ENCODE data around the gene GTF2F1. TPM values are rescaled to one million over a fixed set of nuclear protein-coding genes. Genes with fewer than 3 reads are reported as not detected.
"Not testable (repeated sequence)": the region's sequence is repeated elsewhere in the genome, so short reads cannot be mapped to it uniquely, and the experiment has no call there.

The GTF2F1 gene
- total RNA-seq, 4 donors from 2014 or later, result 11.4 to 34.8 (median 22.4) TPM

DNA sequence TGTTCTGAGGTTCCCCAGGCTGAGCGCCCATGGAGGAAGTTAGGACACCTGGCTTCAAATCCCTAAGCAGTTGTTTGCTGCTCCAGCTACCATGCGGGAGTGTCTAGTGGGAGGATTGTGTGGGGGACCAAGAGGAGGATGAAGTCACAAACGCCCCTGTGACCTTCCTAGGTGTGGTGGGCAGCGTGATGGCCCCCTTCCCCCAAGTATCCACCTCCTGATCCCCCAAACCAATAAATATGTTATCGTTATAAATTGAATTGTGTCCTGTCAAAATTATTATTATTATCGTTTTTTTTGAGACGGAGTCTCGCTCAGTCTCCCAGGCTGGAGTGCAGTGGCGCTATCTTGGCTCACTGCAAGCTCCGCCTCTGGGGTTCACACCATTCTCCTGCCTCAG is 40.7 kb upstream of the GTF2F1 start, which contains the start of gene SLC25A41:
Gene SLC25A41, minus strand, starts transcription at position 101 of the 400 bp plus-strand sequence. Its CDS starts 70 bp downstream, at position 31.
- Histone ChIP-seq H3K27me3 (no peaks in the 10 kb centered on the region), H3K36me3 (no peaks in the 10 kb centered on the region), H3K27ac (no peak within 1 kb of the TSS), H3K4me3 (no peak within 1 kb of the TSS), H3K9me3 (no peaks in the 10 kb centered on the region), H3K4me1 (no peaks in the 10 kb centered on the region)
- in situ Hi-C loops (cut with MboI; ENCODE audit: low sequenced_read_pairs in 4 of 4) (no loop called here), intact Hi-C loops (cut with DNase I; ENCODE audit: low total_unique reads) (no loop called here)
- DNase-seq, result no peak
- TF ChIP-seq, protein P1, sequence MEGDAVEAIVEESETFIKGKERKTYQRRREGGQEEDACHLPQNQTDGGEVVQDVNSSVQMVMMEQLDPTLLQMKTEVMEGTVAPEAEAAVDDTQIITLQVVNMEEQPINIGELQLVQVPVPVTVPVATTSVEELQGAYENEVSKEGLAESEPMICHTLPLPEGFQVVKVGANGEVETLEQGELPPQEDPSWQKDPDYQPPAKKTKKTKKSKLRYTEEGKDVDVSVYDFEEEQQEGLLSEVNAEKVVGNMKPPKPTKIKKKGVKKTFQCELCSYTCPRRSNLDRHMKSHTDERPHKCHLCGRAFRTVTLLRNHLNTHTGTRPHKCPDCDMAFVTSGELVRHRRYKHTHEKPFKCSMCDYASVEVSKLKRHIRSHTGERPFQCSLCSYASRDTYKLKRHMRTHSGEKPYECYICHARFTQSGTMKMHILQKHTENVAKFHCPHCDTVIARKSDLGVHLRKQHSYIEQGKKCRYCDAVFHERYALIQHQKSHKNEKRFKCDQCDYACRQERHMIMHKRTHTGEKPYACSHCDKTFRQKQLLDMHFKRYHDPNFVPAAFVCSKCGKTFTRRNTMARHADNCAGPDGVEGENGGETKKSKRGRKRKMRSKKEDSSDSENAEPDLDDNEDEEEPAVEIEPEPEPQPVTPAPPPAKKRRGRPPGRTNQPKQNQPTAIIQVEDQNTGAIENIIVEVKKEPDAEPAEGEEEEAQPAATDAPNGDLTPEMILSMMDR (IDR thresholded peaks at IDR 0.05 in 4 of 5, conservative IDR thresholded peaks at IDR 0.05 in 1 of 5), result no peak
- TF ChIP-seq POLR2A (IDR thresholded peaks at IDR 0.05), result no peak
- no peak for ATAC-seq

DNA sequence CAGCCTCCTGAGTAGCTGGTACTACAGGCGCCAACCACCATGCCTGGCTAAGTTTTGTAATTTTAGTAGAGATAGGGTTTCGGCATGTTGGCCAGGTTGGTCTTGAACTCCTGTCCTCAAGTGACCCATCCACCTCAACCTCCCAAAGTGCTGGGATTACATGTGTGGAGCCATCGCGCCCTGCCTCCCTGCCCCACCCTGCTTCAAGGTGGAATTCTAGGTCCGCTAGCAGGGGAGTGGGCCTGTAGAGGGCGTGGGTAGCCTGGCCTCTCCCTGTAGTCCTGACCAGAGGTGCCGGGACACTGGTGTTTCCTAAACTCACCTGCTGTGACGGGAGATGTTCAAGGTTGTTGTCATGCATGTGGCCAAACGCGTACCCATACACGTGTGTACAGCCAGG is 40.2 kb upstream of the GTF2F1 start:
- H3K4me1 ChIP-seq, result no peaks in the 10 kb centered on the region
- H3K27ac ChIP-seq, result no peak overlapping the region
- DNase-seq, result no peak
- intact Hi-C loops (cut with DNase I; ENCODE audit: low total_unique reads) (no loop called here), in situ Hi-C loops (cut with MboI; ENCODE audit: low sequenced_read_pairs in 4 of 4) (no loop called here)
- no peaks in the 10 kb centered on the region for H3K36me3 ChIP-seq
- H3K27me3 ChIP-seq, result no peaks in the 10 kb centered on the region
- no peak overlapping the region for H3K4me3 ChIP-seq
- no peak for ATAC-seq
- TF ChIP-seq, protein P1 (IDR thresholded peaks at IDR 0.05 in 4 of 5, conservative IDR thresholded peaks at IDR 0.05 in 1 of 5), result no peak
- TF ChIP-seq POLR2A (IDR thresholded peaks at IDR 0.05), result no peak
- H3K9me3 ChIP-seq, result no peaks in the 10 kb centered on the region

GRCh38 chr19:6431891-6432290 is 38.9 kb upstream of the GTF2F1 start:
- DNase-seq (no peak), ATAC-seq (no peak)
- Histone ChIP-seq H3K9me3 (no peaks in the 10 kb centered on the region), H3K27ac (no peak overlapping the region), H3K4me3 (no peak overlapping the region), H3K36me3 (no peaks in the 10 kb centered on the region), H3K4me1 (no peaks in the 10 kb centered on the region), H3K27me3 (no peaks in the 10 kb centered on the region)
- TF ChIP-seq, protein P1 (IDR thresholded peaks at IDR 0.05 in 4 of 5, conservative IDR thresholded peaks at IDR 0.05 in 1 of 5), result no peak
- TF ChIP-seq POLR2A (IDR thresholded peaks at IDR 0.05), result no peak
- intact Hi-C loops (cut with DNase I; ENCODE audit: low total_unique reads) (no loop called here), in situ Hi-C loops (cut with MboI; ENCODE audit: low sequenced_read_pairs in 4 of 4) (no loop called here)

GRCh38 chr19:6429419-6430221 is 36.7 kb upstream of the GTF2F1 start:
- no peak overlapping the region for H3K4me3 ChIP-seq
- no peaks in the 10 kb centered on the region for H3K27me3 ChIP-seq
- ATAC-seq (no peak), DNase-seq (no peak)
- in situ Hi-C loops (cut with MboI; ENCODE audit: low sequenced_read_pairs in 4 of 4), result no loop called here
- no peak overlapping the region for H3K27ac ChIP-seq
- intact Hi-C loops (cut with DNase I; ENCODE audit: low total_unique reads), result loop anchor here (10.0 kb wide), 1 partner anchor 215 kb away; no protein-coding TSS in a partner anchor
- TF ChIP-seq, protein P1 (IDR thresholded peaks at IDR 0.05 in 4 of 5, conservative IDR thresholded peaks at IDR 0.05 in 1 of 5), result no peak
- TF ChIP-seq POLR2A (IDR thresholded peaks at IDR 0.05), result no peak
- peaks cover 4% of the 10 kb centered on the region in 2 donors for H3K4me1 ChIP-seq
- H3K36me3 ChIP-seq, result no peaks in the 10 kb centered on the region
- H3K9me3 ChIP-seq, result no peaks in the 10 kb centered on the region

DNA sequence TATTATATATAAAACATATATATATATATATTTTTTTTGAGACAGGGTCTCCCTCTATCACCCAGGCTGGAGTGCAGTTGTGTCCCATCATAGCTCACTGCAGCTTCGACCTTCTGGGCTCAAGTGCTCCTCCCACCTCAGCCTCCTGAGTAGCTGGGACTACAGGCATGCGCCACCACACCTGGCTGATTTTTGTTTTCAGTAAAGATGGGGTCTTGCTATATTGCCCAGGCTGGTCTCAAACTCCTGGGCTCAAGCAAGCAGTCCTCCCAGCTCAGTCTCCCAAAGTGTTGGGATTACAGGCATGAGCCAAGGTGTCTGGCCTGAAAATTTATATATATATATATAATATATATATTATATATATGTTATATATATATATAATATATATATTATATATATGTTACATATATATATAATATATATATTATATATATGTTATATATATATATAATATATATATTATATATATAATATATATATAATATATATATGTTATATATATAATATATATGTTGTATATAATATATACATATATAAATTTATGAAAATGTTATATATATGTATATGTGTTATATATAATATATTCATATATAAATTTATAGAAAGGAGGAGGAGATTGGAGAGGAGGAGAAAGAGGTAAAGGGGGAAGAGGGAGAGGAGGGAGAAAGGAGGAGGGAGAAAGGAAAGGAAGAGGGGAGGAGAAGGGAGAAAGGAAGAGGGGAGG is 35.9 kb upstream of the GTF2F1 start:
- H3K4me1 ChIP-seq; H3K27me3 ChIP-seq; ATAC-seq; in situ Hi-C loops (cut with MboI; ENCODE audit: low sequenced_read_pairs in 4 of 4); H3K9me3 ChIP-seq; H3K4me3 ChIP-seq; H3K27ac ChIP-seq; DNase-seq; H3K36me3 ChIP-seq: not testable (repeated sequence)
- intact Hi-C loops (cut with DNase I; ENCODE audit: low total_unique reads), result loop anchor here (10.0 kb wide), 1 partner anchor 214 kb away; no protein-coding TSS in a partner anchor

Data from gastrocnemius medialis (tissue), 4 donors.